Nucleus accumbens (tissue), 56 donors: ENCODE results near the gene NPAS1.
"Not testable (repeated sequence)": the region's sequence is repeated elsewhere in the genome, so short reads cannot be mapped to it uniquely, and the experiment has no call there.

Source experiments
- DNase-seq, 56 donors: peaks; one replicate each; lab custom pipeline; 2025; lab: John Stamatoyannopoulos, UW

The NPAS1 gene

GRCh38 chr19:47071731-47072130, 52.1 kb downstream of the NPAS1 start:
- DNase-seq: no peak

GRCh38 chr19:47072323-47072722, 52.7 kb downstream of the NPAS1 start:
- no peak for DNase-seq

GRCh38 chr19:47073574-47073973, 53.9 kb downstream of the NPAS1 start:
- DNase-seq: no peak

- DNase-seq: no peak
Observed at GRCh38 chr19:47074621-47075020, 55.0 kb downstream of the NPAS1 start.

GRCh38 chr19:47075179-47075810, 55.7 kb downstream of the NPAS1 start:
- DNase-seq: no peak

GRCh38 chr19:47075941-47076340, 56.3 kb downstream of the NPAS1 start:
- no peak for DNase-seq

- not testable (repeated sequence) for DNase-seq
Observed at GRCh38 chr19:47078351-47078750, 58.7 kb downstream of the NPAS1 start.

- DNase-seq: no peak
Observed at GRCh38 chr19:47081095-47081494, 61.5 kb downstream of the NPAS1 start.

GRCh38 chr19:47082493-47082892, 62.9 kb downstream of the NPAS1 start:
- DNase-seq: no peak

- DNase-seq: no peak
Observed at GRCh38 chr19:47084879-47085439, 65.3 kb downstream of the NPAS1 start.

- no peak for DNase-seq
Observed at GRCh38 chr19:47086280-47086679, 66.6 kb downstream of the NPAS1 start.

- DNase-seq: no peak
Observed at GRCh38 chr19:47089767-47090350, 70.2 kb downstream of the NPAS1 start.

GRCh38 chr19:47093254-47093653, 73.6 kb downstream of the NPAS1 start:
- DNase-seq: no peak

- DNase-seq: no peak
Observed at GRCh38 chr19:47093841-47094240, 74.2 kb downstream of the NPAS1 start.

- no peak for DNase-seq
Observed at GRCh38 chr19:47094557-47095475, 75.2 kb downstream of the NPAS1 start.
